ENCODE measurements around the gene TC2N. TPM values are rescaled to one million over a fixed set of nuclear protein-coding genes. Genes with fewer than 3 reads are reported as not detected.

The TC2N gene
- total RNA-seq, 1 experiment from 2014 or later, result 16.4 TPM

GRCh38 chr14:91751719-91752118, 115.6 kb downstream of the TC2N start:
- Histone ChIP-seq H3K23ac (ENCODE audit: insufficient read length, low read depth, low read length) (no peak overlapping the region), H4K5ac (ENCODE audit: insufficient read length, low read depth, low read length) (no peak overlapping the region), H3K27me3 (ENCODE audit: insufficient read depth, low read length) (no peaks in the 10 kb centered on the region), H3K18ac (ENCODE audit: insufficient read length, low read depth, low read length) (no peak overlapping the region), H2BK5ac (ENCODE audit: insufficient read length, low read length) (no peak overlapping the region), H2BK15ac (ENCODE audit: low read depth, low read length) (no peak overlapping the region), H2AK5ac (ENCODE audit: insufficient read length, low read length) (no peak overlapping the region), H3K4me2 (ENCODE audit: insufficient read depth, insufficient read length, low read length) (no peak overlapping the region), H3K9me3 (ENCODE audit: control insufficient read depth, low read depth, low read length) (no peaks in the 10 kb centered on the region), H3K27ac (ENCODE audit: insufficient read length, low read depth, low read length) (no peak overlapping the region), H2BK120ac (ENCODE audit: low read depth, low read length, poor library complexity, severe bottlenecking) (no peak overlapping the region), H4K8ac (replicated peaks; ENCODE audit: insufficient read length, low read depth, low read length) (no peak overlapping the region), H3K4ac (ENCODE audit: low read depth, low read length) (no peak overlapping the region), H3T11ph (ENCODE audit: low read length) (no peak overlapping the region), H3K9ac (ENCODE audit: extremely low read depth, insufficient read length, low read length) (no peak overlapping the region), H2BK20ac (ENCODE audit: low read depth, low read length, poor library complexity, severe bottlenecking) (no peak overlapping the region), H2AFZ (ENCODE audit: low read length) (no peak overlapping the region), H4K20me1 (ENCODE audit: control insufficient read depth, insufficient read depth, insufficient read length) (no peaks in the 10 kb centered on the region), H3K56ac (ENCODE audit: insufficient read length, low read depth, low read length) (no peak overlapping the region), H3K79me1 (ENCODE audit: insufficient read depth, low read depth, low read length, poor library complexity, severe bottlenecking) (no peaks in the 10 kb centered on the region), H2BK12ac (ENCODE audit: insufficient read length, low read depth, low read length) (no peak overlapping the region), H3K14ac (ENCODE audit: insufficient read depth, low read length) (no peak overlapping the region), H3K79me2 (ENCODE audit: insufficient read depth, low read length) (0 out of 2 replicates have a peak, but pooled peaks cover 1% of the 10 kb centered on the region), H4K91ac (ENCODE audit: insufficient read length, low read depth, low read length) (no peak overlapping the region), H3K4me1 (ENCODE audit: insufficient read depth, low read length) (no peaks in the 10 kb centered on the region; the same call in 1 of the 2 replicates), H3K23me2 (ENCODE audit: insufficient read length, low read depth, low read length, poor library complexity, severe bottlenecking) (no peaks in the 10 kb centered on the region)
- no peaks in the 10 kb centered on the region for H3K9me3 Mint-ChIP-seq
- no peak for TF ChIP-seq CTCF (conservative IDR thresholded peaks at IDR 0.05)
- no peak overlapping the region for H3K4me3 Mint-ChIP-seq
- H3K27me3 Mint-ChIP-seq (ENCODE audit: low read depth), result no peaks in the 10 kb centered on the region
- no peaks in the 10 kb centered on the region for H3K36me3 Mint-ChIP-seq (ENCODE audit: insufficient read depth in 1 of 3, low read depth in 3 of 3)
- H3K4me1 Mint-ChIP-seq, result peaks cover 15 to 19% of the 10 kb centered on the region in 2 experiments
- no CpG with 5 or more reads among the region's 2 CpGs for WGBS (ENCODE audit: extremely low coverage, insufficient read length, low lambda C conversion rate)
- no peak for DNase-seq
- no peak overlapping the region for H3K27ac Mint-ChIP-seq
